Measurements from ENCODE around the gene EAF1. TPM values are rescaled to one million over a fixed set of nuclear protein-coding genes. Genes with fewer than 3 reads are reported as not detected.

EAF1 gene
- polyA plus RNA-seq, 1 donor from 2014 or later, result 5.4 TPM

DNA sequence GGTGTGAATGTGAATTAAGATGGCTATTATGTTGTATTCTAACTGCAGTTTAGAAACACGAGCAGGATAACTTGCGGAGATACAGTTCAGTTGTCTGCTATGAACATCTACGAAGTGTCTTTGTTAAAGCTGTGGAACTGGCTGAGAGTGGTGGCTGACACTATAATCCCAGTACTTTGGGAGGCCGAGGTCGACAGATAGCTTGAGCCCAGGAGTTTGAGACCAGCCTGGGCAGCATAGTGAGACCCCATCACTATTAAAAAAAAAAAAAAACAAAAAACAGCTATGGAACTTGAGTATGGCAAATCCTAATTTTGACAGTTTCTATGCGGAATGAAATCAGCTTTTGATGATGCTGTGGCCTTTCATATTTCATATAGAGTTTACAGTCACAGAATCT, 1.7 kb downstream of the EAF1 start:
- peak overlapping the region; percentile 95 to 99 (median 98) for H3K4me3 Mint-ChIP-seq
- peaks cover 2% of the 10 kb centered on the region for H3K36me3 Mint-ChIP-seq
- no peaks in the 10 kb centered on the region for H3K27me3 Mint-ChIP-seq
- no peaks in the 10 kb centered on the region for H3K9me3 Mint-ChIP-seq
- peak overlapping the region; percentile 17 to 97 (median 96) for H3K27ac Mint-ChIP-seq
- H3K4me1 Mint-ChIP-seq, result peaks cover 29 to 42% (median 36%) of the 10 kb centered on the region in 3 donors

DNA sequence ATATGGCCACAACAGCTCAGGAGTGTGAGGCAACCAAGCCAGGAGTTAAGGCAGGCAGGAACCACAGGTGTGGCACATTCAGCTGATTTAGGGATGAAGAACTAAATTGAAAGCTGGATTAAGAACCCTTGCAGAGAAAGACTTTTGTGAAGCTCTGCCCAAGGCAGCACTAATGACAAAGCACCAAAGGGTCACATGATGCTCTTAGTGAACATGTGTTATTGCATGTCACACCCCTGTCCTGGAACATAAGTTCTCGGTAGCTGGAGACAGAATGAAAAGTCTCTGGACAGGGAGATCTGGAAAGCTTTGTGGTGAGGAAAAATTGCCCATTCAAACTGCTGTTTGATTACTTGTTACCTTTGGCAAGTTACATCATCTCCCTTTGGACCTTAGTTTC, 3.2 kb downstream of the EAF1 start:
- Mint-ChIP-seq H3K27me3 (no peaks in the 10 kb centered on the region), H3K9me3 (no peaks in the 10 kb centered on the region), H3K4me3 (peak overlapping the region in 1 of 4 donors; percentile 64), H3K36me3 (no peaks in the 10 kb centered on the region), H3K4me1 (peaks cover 24 to 34% (median 31%) of the 10 kb centered on the region in 3 donors), H3K27ac (no peak overlapping the region)

DNA sequence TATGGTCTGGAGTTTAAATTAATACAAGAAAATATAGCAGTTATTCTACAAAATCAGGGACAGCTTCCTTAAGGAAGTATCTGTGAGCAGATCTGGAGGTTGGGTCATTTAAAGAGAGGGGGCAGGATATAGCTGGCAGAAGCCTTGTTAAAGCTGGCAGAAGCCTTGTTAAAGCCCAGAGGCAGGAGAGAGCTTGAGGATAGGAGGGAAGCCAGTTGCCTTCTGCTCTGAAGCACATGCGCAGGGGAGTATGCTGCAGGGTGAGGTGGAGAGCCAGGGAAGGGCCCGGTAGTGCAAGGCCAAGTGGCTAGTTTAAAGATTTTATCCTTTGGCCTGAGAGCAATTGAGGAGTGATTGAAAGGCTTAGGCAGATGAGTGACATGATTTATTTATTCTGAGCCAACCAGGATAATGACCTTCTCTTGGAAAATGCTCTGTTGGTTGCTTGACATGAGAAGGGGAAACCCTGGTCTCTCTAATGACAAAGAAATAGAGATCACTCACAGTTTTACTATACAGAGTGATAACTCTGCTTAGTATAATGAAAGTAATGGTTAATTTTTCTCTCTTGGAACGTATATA, 3.9 kb downstream of the EAF1 start:
- Mint-ChIP-seq H3K27ac (peak overlapping the region in 1 of 3 donors; percentile 63), H3K36me3 (no peaks in the 10 kb centered on the region), H3K27me3 (no peaks in the 10 kb centered on the region), H3K9me3 (no peaks in the 10 kb centered on the region), H3K4me3 (peak overlapping the region in 1 of 4 donors; percentile 47), H3K4me1 (peaks cover 20 to 30% (median 29%) of the 10 kb centered on the region in 3 donors)

DNA sequence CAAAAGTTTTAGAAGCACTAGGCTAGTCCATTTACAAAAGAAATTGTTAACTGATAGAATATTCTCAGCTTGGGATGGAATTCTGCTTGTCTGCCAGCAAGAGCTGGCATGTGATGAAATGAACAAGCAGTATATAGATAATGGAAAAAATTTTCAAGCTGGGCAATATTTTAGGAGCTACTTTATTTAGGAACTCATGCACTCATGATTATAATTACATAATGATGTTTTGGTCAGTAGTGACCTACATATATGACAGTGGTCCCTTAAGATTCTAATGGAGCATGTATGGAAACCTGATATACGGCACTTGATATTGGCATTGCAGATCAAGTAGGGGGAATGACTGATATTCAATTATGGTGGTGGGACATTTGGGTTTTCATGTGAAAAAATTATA, 6.1 kb downstream of the EAF1 start:
- H3K4me3 Mint-ChIP-seq, result no peak overlapping the region
- H3K36me3 Mint-ChIP-seq, result no peaks in the 10 kb centered on the region
- H3K27me3 Mint-ChIP-seq, result no peaks in the 10 kb centered on the region
- H3K4me1 Mint-ChIP-seq, result peaks cover 10 to 13% (median 12%) of the 10 kb centered on the region in 3 donors
- H3K27ac Mint-ChIP-seq, result no peak overlapping the region
- H3K9me3 Mint-ChIP-seq, result no peaks in the 10 kb centered on the region

DNA sequence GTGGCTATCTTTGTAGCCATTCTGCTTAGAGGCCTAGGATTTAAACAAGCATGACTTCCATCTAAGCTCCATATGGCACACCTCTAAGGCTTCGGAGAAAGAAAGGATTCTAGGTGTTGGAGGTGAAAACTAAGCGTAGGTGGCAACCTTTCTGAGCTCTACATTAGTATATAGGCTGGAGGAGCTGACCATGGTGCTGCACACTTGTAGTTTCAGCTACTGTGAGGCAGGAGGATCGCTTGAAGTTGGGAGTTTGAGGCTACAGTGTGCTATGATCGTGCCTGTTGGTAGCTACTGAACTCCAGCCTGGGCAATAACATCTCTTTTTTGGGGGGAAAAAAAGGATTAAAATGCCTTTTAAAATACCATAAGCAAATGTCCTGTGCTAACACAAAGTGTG, 7.4 kb downstream of the EAF1 start:
- Mint-ChIP-seq H3K36me3 (no peaks in the 10 kb centered on the region), H3K4me1 (peaks cover 3 to 4% (median 3%) of the 10 kb centered on the region in 3 donors), H3K27me3 (no peaks in the 10 kb centered on the region), H3K9me3 (no peaks in the 10 kb centered on the region), H3K4me3 (no peak overlapping the region), H3K27ac (peak overlapping the region in 1 of 3 donors; percentile 45)

DNA sequence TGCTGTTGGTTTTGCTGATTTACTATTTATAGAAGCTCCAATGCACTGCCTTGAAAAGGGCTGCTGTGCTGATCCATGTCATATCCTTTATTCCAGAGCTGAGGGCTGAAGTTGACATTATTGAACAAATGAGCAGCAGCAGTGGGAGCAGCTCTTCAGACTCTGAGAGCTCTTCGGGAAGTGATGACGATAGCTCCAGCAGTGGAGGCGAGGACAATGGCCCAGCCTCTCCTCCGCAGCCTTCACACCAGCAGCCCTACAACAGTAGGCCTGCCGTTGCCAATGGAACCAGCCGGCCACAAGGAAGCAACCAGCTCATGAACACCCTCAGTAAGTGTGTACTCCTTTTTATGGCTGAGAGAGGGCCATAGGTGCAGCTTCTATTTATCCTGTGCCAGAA, 8.8 kb downstream of the EAF1 start:
- Mint-ChIP-seq H3K27ac (peak overlapping the region in 1 of 3 donors; percentile 59), H3K27me3 (no peaks in the 10 kb centered on the region), H3K9me3 (no peaks in the 10 kb centered on the region), H3K4me3 (no peak overlapping the region), H3K36me3 (no peaks in the 10 kb centered on the region), H3K4me1 (peaks cover under 1 to 2% (median 2%) of the 10 kb centered on the region in 3 donors)

DNA sequence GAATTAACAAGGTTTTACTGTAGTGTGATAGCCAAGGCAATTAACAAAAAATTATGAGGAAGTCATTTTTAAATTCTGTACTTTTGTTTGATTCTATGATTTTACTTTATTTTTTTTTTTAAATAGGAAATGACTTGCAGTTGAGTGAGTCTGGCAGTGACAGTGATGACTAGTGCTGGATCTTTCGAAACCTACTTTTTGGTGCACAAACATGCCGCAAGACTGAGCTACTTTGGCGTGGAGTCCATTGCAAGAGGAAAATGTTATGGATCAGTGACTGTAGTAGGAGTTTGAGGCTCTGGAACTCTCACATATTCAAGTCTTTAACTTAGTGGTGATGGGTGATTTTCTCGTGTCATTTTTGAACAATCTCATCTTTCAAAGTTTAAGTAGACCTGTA, 11.6 kb downstream of the EAF1 start:
- Mint-ChIP-seq H3K4me1 (peaks cover 0 to 1% (median 0%) of the 10 kb centered on the region in 3 donors), H3K4me3 (no peak overlapping the region), H3K36me3 (no peaks in the 10 kb centered on the region), H3K9me3 (no peaks in the 10 kb centered on the region), H3K27me3 (no peaks in the 10 kb centered on the region), H3K27ac (no peak overlapping the region)

DNA sequence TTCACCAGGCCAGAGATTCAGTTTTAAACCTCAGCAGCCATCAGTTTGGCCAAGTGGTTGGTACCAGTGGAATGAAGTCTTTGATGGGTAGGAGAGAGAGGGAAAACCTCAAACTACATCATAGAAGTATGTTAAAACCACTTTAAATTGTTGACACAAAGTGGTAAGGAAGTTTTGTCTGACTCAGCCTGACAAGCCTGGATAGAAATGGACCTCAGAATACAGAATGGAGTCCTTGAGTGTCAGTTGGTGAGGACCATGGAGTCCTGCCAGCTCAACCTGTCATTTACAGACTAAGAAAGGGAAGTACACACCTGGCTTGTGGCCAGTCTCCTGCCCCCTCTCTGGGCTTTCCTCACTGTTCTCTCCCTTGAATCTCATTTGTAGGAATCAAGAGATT, 12.1 kb downstream of the EAF1 start:
- peaks cover 2% of the 10 kb centered on the region for H3K36me3 Mint-ChIP-seq
- peak overlapping the region in 1 of 3 donors; percentile 36 for H3K27ac Mint-ChIP-seq
- H3K9me3 Mint-ChIP-seq, result no peaks in the 10 kb centered on the region
- H3K27me3 Mint-ChIP-seq, result no peaks in the 10 kb centered on the region
- H3K4me3 Mint-ChIP-seq, result no peak overlapping the region
- peaks cover 0 to 3% (median 0%) of the 10 kb centered on the region in 3 donors for H3K4me1 Mint-ChIP-seq

DNA sequence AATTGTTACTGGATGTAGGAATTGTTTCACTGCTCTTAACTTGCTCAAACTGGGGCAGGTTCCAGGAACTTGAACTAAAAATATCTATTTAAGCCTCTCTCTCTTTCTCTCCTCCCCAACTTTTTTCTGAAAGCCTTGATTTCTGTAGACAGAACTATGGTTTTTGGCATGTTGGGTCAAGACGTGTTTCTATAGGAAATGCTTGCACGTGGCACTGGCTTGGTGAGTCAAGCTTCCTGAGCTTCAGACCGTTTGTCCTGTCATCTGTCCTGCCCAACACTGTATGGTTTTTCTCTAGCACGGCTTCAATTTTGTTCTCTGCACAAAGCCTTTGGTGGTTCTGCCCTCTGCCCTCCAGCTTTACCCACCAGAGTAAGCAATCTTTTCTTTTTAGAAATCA, 13.5 kb downstream of the EAF1 start:
- H3K27ac Mint-ChIP-seq, result no peak overlapping the region
- H3K4me3 Mint-ChIP-seq, result no peak overlapping the region
- H3K27me3 Mint-ChIP-seq, result no peaks in the 10 kb centered on the region
- H3K9me3 Mint-ChIP-seq, result no peaks in the 10 kb centered on the region
- H3K4me1 Mint-ChIP-seq, result peaks cover 0 to 3% (median 0%) of the 10 kb centered on the region in 3 donors
- peaks cover 2% of the 10 kb centered on the region for H3K36me3 Mint-ChIP-seq

DNA sequence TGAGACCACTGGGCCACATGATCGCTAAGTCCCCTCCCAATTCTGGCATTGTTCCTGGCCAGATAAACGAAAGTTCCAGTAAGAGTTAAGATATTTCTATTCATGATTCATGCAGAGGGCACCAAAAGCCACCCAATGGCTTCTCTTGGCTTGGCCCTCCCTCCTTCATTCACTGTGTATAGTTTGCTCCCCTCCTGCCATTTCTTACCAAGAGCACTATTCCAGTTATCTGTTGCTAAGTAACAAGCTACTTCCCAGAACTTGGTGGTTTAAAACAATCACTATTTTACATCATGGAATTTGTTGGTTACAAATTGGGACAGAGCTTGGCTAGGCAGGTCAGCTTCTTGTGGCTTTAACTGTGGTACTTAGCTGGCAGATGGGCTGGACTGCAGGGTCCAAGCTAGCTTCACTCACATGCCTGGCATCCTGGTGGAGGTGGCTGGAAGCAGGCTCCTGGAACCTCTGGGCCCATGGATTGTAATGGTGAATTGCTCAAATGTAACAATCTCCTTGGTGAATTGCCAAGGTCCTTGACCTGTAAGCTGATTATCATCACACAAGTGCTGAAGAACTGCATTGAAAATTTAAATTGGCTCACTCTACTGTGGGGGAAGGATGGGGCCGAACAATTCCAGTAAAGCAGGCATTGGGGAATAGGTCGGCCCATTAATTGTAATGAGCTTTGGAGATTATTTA, 16.6 kb downstream of the EAF1 start:
- Mint-ChIP-seq H3K27ac (no peak overlapping the region), H3K9me3 (no peaks in the 10 kb centered on the region), H3K4me1 (peaks cover 0 to 3% (median 0%) of the 10 kb centered on the region in 3 donors), H3K27me3 (no peaks in the 10 kb centered on the region), H3K36me3 (peaks cover 2% of the 10 kb centered on the region), H3K4me3 (no peak overlapping the region)

DNA sequence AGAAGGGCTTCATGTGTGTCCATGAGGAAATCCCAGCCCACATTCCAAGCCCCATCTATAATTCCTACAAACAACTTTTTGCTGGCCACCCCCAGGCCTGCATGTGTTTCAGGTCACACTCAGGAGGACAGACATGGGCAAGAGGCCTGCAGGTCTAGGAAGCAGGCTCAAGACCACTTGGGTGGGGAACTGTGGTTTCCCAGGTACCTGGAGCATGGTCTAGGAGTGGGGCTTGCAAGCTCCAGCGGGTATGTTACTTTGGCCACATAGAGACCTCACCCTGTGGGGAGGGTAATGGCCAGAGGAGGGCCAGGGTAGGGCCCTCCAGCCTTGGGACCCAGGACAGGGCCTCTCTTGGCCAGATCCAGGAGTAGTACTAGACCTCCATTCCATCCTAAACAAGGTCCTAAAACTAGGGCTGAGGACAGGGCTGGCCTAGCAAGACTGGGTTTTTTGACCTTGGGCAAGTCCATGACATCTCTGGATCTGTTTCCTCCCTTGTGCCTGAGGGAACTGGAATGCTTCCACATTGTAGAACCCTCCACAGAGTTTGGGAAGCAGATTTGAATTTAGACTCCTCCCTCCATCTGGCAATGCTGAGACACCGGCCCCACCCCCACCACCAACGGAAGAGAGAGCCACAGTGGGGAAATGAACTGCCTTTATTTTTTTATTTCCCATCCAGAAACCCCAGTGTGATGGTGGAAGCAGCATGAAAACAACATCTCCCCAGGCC, 22.3 kb downstream of the EAF1 start:
- H3K27me3 Mint-ChIP-seq, result no peaks in the 10 kb centered on the region
- H3K4me1 Mint-ChIP-seq, result no peaks in the 10 kb centered on the region
- H3K4me3 Mint-ChIP-seq, result no peak overlapping the region
- H3K27ac Mint-ChIP-seq, result no peak overlapping the region
- H3K36me3 Mint-ChIP-seq, result peaks cover 3% of the 10 kb centered on the region
- no peaks in the 10 kb centered on the region for H3K9me3 Mint-ChIP-seq

DNA sequence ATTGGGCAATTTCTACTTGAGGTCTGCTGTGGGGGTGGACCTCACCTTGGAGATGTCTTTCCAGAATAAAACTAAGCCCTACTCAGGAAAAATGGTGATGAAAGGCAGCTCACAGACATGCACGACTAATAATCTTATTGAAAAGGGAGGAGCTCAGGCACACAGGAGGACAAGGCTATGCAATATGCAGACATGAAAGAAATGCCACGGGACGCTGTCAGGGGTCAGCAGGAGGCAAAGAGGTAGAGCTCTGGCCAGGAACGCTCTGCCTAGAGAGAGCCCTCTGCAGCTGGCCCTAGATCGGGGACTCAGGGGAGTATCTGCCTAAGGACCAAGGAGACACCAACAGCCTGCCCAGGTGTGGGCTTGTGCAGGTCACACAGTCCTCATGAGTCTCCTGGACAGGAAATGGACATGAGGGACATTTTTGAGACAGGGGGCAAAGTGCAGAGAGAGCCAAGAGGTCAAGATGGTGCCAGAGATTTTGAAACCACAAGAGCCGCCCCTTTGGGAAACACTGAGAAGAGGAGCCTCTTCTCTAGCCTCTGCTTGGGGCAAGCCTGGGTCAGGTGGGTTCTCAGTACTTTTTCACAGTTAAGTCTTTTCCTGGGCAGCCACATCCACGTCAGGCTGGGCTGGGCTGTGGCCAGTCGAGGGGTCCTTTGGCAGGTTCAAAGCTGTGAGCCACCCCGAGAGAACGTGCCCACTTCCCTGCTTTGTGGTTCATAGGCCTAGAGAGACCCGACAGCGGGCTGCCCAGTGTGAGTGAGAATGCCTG, 23.2 kb downstream of the EAF1 start:
- Mint-ChIP-seq H3K4me3 (no peak overlapping the region), H3K9me3 (no peaks in the 10 kb centered on the region), H3K4me1 (no peaks in the 10 kb centered on the region), H3K36me3 (peaks cover 3% of the 10 kb centered on the region), H3K27ac (no peak overlapping the region), H3K27me3 (no peaks in the 10 kb centered on the region)

DNA sequence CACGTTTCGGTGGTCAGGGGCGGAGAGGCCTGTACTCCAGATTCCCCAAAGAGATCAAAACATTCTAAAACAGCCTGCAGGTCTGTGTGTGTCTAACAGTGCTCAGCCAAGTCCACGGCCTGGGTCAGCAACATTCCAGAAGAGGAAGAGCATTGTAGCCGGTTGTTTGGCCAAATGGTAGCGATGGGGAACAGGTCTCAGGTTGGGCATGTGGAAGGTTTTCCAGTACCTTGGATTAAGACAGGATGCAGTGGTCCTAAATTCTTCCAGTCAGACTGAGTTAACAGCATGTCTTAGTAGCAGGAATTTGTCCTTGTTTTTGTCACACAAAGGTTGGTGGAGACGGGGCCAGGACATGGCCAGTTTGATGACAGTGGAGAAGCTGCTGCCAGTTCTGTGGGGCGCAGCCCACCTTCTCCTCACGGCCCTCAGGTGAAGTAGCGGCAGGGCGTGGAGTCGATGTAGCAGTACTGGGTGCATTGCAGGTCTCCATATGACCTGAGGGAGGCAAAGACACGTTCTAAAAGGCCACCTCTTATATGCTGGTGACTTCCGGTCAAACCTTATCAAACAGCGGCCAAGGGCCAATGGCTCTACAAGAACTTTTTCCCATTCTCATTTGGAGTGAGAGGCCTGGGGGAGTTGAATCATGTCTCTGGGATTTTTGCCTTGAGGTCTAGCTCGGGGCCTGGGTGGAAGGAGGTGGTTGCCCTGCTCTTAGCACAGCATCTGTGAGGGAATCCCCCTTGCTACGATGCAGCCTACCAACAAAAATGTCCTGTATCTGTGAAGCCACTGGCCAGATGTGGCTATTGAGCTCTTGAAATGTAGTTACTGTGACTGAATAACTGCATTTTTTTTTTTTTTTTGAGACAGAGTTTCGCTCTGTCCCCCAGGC, 24.1 kb downstream of the EAF1 start:
- no peak overlapping the region for H3K4me3 Mint-ChIP-seq
- H3K9me3 Mint-ChIP-seq, result no peaks in the 10 kb centered on the region
- no peak overlapping the region for H3K27ac Mint-ChIP-seq
- no peaks in the 10 kb centered on the region for H3K4me1 Mint-ChIP-seq
- H3K36me3 Mint-ChIP-seq, result peaks cover 3% of the 10 kb centered on the region
- no peaks in the 10 kb centered on the region for H3K27me3 Mint-ChIP-seq

DNA sequence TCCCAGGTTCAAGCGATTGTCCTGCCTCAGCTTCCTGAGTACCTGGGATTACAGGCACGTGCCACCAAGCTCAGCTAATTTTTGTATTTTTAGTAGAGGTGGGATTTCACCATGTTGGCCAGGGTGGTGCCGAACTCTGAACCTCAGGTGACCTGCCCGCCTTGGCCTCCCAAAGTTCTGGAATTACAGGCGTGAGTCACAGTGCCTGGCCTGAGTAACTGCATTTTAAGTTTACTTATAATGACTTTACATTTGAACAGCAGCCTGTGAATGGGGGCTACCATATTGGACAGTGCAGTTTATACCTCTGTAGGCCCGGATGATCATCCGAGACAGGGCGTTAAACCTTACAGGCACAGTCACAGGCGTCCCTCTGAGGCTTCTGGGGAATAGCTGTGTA, 24.8 kb downstream of the EAF1 start:
- no peaks in the 10 kb centered on the region for H3K27me3 Mint-ChIP-seq
- H3K27ac Mint-ChIP-seq, result no peak overlapping the region
- no peak overlapping the region for H3K4me3 Mint-ChIP-seq
- peaks cover 3% of the 10 kb centered on the region for H3K36me3 Mint-ChIP-seq
- no peaks in the 10 kb centered on the region for H3K4me1 Mint-ChIP-seq
- H3K9me3 Mint-ChIP-seq, result no peaks in the 10 kb centered on the region

Data from IgD-negative memory B cell (primary cell).